KMS-11 (cell line): ENCODE data around the gene LPAR1.

Source experiments
- H2AFZ ChIP-seq: fragments of 200-600 bp; sonication (generic); 2 replicates; pipeline ENCODE4 v1.6.1; 2016; ENCODE audit warnings: antibody characterized with exemption, mixed run types, low read depth
- H3K27ac ChIP-seq: fragments of 200-600 bp; sonication (generic); 2 replicates; pipeline ENCODE4 v1.6.1; 2016; ENCODE audit warnings: mild to moderate bottlenecking, mixed run types
- H3K27me3 ChIP-seq: fragments of 200-600 bp; sonication (generic); 2 replicates; pipeline ENCODE4 v1.6.1; 2017; ENCODE audit warnings: mild to moderate bottlenecking, low read depth, mixed run types, moderate library complexity; ENCODE audit not compliant: insufficient read depth
- H3K36me3 ChIP-seq: fragments of 200-600 bp; sonication (generic); 2 replicates; pipeline ENCODE4 v1.6.1; 2017; ENCODE audit warnings: mild to moderate bottlenecking, mixed run types; ENCODE audit not compliant: insufficient read depth
- H3K4me1 ChIP-seq: fragments of 200-600 bp; sonication (generic); 2 replicates; pipeline ENCODE4 v1.6.1; 2016; ENCODE audit warnings: mild to moderate bottlenecking, low read depth, mixed run types; ENCODE audit not compliant: poor library complexity, severe bottlenecking
- H3K4me2 ChIP-seq: fragments of 200-600 bp; sonication (generic); 2 replicates; pipeline ENCODE4 v1.7.0; 2016; ENCODE audit warnings: mild to moderate bottlenecking, mixed run types
- H3K4me3 ChIP-seq: fragments of 200-600 bp; sonication (generic); IDR thresholded peaks from 2 replicates; pipeline ENCODE4 v1.6.1; 2017; ENCODE audit warnings: low read depth, low read length, mixed read lengths; ENCODE audit not compliant: insufficient read depth
- H3K79me2 ChIP-seq: fragments of 200-600 bp; sonication (generic); 2 replicates; pipeline ENCODE4 v1.6.1; 2016; ENCODE audit warnings: low read depth, mixed run types; ENCODE audit not compliant: insufficient read depth
- H3K9ac ChIP-seq: fragments of 200-600 bp; sonication (generic); 2 replicates; pipeline ENCODE4 v1.6.1; 2016; ENCODE audit warnings: mild to moderate bottlenecking, mixed run types
- H4K20me1 ChIP-seq: fragments of 200-600 bp; sonication (generic); 2 replicates; pipeline ENCODE4 v1.6.1; 2016; ENCODE audit warnings: mild to moderate bottlenecking, mixed run types; ENCODE audit not compliant: insufficient read depth
- TF ChIP-seq, protein P1 (sequence below): fragments of 200-600 bp; sonication (generic); conservative IDR thresholded peaks from 2 replicates; pipeline ENCODE4 v1.6.1; 2017; ENCODE audit warnings: low read depth, mild to moderate bottlenecking, antibody characterized with exemption, low read length, moderate library complexity, mixed read lengths

Gene LPAR1

GRCh38 chr9:110880189-110880588 lies 158.1 kb downstream of the LPAR1 start:
- Histone ChIP-seq H2AFZ (no peak overlapping the region), H3K27ac (no peak overlapping the region), H3K9ac (no peak overlapping the region), H4K20me1 (no peaks in the 10 kb centered on the region), H3K4me1 (no peaks in the 10 kb centered on the region), H3K4me3 (no peak overlapping the region), H3K79me2 (no peaks in the 10 kb centered on the region), H3K27me3 (no peaks in the 10 kb centered on the region), H3K4me2 (no peak overlapping the region), H3K36me3 (no peaks in the 10 kb centered on the region)
- TF ChIP-seq, protein P1, sequence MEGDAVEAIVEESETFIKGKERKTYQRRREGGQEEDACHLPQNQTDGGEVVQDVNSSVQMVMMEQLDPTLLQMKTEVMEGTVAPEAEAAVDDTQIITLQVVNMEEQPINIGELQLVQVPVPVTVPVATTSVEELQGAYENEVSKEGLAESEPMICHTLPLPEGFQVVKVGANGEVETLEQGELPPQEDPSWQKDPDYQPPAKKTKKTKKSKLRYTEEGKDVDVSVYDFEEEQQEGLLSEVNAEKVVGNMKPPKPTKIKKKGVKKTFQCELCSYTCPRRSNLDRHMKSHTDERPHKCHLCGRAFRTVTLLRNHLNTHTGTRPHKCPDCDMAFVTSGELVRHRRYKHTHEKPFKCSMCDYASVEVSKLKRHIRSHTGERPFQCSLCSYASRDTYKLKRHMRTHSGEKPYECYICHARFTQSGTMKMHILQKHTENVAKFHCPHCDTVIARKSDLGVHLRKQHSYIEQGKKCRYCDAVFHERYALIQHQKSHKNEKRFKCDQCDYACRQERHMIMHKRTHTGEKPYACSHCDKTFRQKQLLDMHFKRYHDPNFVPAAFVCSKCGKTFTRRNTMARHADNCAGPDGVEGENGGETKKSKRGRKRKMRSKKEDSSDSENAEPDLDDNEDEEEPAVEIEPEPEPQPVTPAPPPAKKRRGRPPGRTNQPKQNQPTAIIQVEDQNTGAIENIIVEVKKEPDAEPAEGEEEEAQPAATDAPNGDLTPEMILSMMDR, result no peak

- Histone ChIP-seq H3K4me3 (no peak overlapping the region), H3K27me3 (no peaks in the 10 kb centered on the region), H3K9ac (no peak overlapping the region), H3K4me2 (no peak overlapping the region), H2AFZ (no peak overlapping the region), H3K79me2 (no peaks in the 10 kb centered on the region), H4K20me1 (no peaks in the 10 kb centered on the region), H3K27ac (no peak overlapping the region), H3K36me3 (no peaks in the 10 kb centered on the region), H3K4me1 (no peaks in the 10 kb centered on the region)
- TF ChIP-seq, protein P1, result no peak
Observed at GRCh38 chr9:110877374-110877773, 160.9 kb downstream of the LPAR1 start.

DNA sequence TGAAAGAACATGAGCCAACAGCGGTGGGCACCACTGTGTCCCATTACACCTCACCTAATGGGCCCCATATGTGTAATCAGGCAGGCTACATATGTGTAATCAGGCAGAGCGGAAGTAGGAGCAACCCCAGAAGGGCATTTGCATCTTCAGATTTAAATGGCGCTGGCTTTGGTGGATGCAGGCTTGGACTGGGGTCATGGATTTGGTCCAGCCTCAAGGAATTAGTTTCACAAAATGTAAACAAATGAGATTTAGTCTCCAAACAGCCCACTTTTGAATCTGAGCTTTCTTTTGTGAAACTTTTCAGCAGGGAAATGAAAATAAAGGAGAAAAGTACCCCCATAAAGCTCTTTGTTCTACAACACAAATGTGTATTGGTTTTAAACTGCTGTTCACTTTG lies 161.3 kb downstream of the LPAR1 start:
- H3K79me2 ChIP-seq, result no peaks in the 10 kb centered on the region

DNA sequence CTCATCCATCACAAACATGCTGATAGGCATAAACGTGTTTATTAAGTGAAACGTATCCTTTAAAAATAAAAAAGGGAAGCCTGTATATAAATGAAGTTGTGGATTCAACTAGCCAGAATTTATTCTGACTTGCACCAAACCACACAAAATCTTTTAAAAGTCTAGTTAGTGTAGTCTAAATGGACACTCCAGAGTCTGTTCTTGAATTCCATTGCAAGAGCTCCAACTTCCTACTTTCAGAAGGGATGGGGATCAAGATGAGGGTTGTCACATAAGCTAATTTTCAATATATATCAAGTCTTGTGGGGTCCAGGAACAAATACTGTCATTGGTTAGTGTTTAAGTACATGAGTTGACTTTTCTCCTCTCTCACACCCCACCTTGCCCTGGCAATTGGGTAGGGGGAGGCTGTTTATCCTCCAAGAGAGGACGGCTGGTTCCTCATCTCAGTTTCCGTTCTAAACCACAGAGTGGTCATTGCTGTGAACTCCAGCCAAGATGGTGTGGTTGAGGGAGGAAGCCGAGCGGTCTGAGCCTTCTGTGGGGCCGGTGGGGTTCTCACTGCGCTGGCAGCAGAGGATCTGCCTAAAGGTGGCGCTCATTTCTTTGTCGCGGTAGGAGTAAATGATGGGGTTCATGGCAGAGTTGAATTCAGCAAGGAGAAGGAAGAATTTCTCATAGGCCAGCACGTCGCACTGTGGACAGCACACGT lies 163.2 kb downstream of the LPAR1 start:
- H3K79me2 ChIP-seq, result no peaks in the 10 kb centered on the region
- TF ChIP-seq, protein P1, result no peak
- H3K4me3 ChIP-seq, result no peak overlapping the region
- no peaks in the 10 kb centered on the region for H3K4me1 ChIP-seq
- H4K20me1 ChIP-seq, result no peaks in the 10 kb centered on the region
- no peak overlapping the region for H2AFZ ChIP-seq
- H3K36me3 ChIP-seq, result no peaks in the 10 kb centered on the region
- H3K9ac ChIP-seq, result no peak overlapping the region
- no peaks in the 10 kb centered on the region for H3K27me3 ChIP-seq
- H3K4me2 ChIP-seq, result no peak overlapping the region
- no peak overlapping the region for H3K27ac ChIP-seq

More for the DNA sequence above, 161.3 kb downstream of the LPAR1 start:
- Histone ChIP-seq H3K27ac (no peak overlapping the region), H3K36me3 (no peaks in the 10 kb centered on the region), H3K4me3 (no peak overlapping the region), H3K4me1 (no peaks in the 10 kb centered on the region), H4K20me1 (no peaks in the 10 kb centered on the region), H3K9ac (no peak overlapping the region), H2AFZ (no peak overlapping the region), H3K4me2 (no peak overlapping the region), H3K27me3 (no peaks in the 10 kb centered on the region)
- TF ChIP-seq, protein P1, result no peak
